NCI-H510A treated with DMSO at 0.1 percent for 48 hours (cell line): ENCODE data around the gene PITPNC1.
"Not testable (repeated sequence)": the region's sequence is repeated elsewhere in the genome, so short reads cannot be mapped to it uniquely, and the experiment has no call there.

Source experiments
- DNase-seq: peaks from one replicate; lab custom pipeline; 2025; lab: John Stamatoyannopoulos, UW

PITPNC1 gene

GRCh38 chr17:67651218-67651579, 274.1 kb downstream of the PITPNC1 start:
- not testable (repeated sequence) for DNase-seq

- DNase-seq: no peak
Observed at GRCh38 chr17:67652433-67652832, 275.4 kb downstream of the PITPNC1 start.

GRCh38 chr17:67655478-67656148, 278.5 kb downstream of the PITPNC1 start:
- no peak for DNase-seq

- DNase-seq: no peak
Observed at GRCh38 chr17:67656494-67657203, 279.6 kb downstream of the PITPNC1 start.

GRCh38 chr17:67657596-67657995, 280.5 kb downstream of the PITPNC1 start:
- DNase-seq: no peak

DNA sequence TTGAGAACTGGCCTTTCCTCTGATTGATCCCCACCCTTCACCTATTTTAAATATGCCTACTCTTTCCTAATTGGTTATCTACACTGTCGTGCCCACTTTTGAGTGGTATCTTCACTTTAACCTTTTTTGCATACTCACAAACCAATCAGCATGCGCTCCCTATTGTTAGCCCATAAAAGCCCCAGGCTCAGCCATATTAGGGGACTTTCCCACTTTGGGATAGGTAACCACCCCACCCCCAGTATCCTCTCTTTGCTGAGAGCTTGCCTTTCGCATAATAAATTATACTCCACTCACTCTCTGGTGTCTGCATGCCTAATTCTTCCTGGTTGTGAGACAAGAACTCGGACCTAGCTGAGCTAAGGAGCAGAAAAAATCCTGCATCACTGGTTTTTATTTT, 281.2 kb downstream of the PITPNC1 start:
- DNase-seq: no peak

DNA sequence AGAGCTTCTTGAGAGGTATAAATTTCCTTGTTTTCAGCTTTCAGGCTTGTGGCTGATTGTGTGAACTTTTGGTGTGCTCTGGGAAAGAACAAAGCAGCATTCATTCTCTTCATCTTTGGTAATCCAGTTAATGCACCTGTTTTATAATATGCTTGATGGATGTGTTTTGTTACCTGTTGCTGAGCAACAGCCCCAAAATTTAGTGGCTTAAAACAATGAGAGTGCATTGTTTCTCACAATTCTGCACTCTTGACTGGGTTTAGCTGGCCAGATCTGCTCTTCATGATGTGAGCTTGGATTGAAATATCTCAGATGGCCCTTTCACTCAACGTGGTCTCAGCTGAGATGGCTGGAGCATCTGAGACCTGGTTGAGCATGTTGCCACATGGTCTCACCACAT, 281.9 kb downstream of the PITPNC1 start:
- DNase-seq: no peak

- DNase-seq: no peak
Observed at GRCh38 chr17:67662712-67663111, 285.6 kb downstream of the PITPNC1 start.

- DNase-seq: no peak
Observed at GRCh38 chr17:67663457-67663856, 286.4 kb downstream of the PITPNC1 start.

- DNase-seq: no peak
Observed at GRCh38 chr17:67666028-67666427, 288.9 kb downstream of the PITPNC1 start.

DNA sequence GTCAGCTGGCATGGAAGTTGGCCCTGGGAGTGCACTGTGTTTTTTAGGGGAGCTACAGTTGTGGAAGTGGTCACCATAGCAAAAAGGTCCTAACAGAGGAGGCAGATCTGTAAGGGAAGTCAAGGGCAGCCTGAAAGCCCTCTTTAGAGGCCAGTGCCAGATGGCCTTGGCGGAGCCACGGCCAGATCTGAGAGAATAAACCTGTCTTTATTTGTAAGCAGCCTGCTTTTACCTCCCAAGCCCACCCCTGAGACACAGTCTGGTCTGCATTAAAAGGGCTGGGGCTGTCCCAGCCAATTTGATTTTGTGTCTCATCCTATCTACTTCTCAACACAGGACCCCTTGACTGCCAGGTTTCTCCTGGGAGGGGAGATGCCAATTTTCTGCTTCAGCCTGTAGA, 289.6 kb downstream of the PITPNC1 start:
- DNase-seq: no peak

- peak; percentile 82 for DNase-seq
Observed at GRCh38 chr17:67671493-67671892, 294.4 kb downstream of the PITPNC1 start.

DNA sequence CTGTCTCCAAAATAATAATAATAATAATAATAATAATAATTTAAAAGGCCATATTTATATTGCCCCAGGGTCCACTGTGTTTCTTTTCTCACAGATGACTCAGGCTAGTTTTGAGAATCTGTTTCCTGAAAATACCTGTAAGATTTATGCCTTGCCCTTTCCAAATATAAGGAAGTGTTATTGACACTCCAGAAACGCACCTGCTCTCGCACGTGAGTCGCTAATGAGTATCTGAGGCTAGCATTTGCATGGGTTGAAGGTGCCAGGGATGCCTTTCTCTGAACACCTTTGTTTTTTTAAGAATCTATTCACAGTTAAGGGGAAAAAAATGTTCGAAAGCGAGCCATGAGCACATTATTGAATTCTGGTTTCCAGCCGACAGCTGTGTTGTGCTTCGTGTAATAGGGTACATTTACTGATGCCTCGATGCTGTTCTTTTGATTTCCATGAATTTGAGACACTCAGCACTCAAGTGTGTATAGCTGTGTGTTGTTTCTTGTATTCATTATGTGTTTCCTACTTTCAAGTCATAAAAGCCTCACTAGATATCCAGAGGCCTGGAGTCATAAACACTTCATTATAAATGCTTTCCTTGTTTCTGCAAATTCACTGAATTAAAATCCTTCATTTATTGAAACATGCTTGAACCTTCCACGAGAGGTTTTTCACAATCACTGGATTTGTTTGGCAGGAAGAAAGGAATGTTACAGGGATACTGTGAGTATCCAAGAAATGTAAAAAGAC, 295.7 kb downstream of the PITPNC1 start:
- peak; percentile 79 for DNase-seq

GRCh38 chr17:67675481-67675880, 298.4 kb downstream of the PITPNC1 start:
- DNase-seq: peak; percentile 8

DNA sequence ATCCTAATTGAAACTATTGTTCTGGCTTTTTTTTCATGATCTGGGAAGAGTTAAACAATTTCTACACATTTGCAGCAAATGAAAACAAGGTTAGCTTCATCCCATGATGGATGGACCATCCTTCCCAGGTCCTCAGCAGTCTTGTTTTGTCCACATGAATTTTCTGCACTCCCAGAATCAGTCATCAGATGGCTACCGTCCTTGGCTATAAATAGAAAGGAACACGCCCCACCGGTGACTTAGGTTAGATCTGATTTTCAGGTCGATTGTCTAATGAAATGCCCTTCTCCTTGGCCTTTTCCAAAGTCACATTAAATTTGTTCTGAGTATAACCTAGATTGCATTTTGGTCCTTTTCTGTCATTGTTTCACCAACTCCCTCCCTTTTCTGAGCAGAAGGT, 299.2 kb downstream of the PITPNC1 start:
- no peak for DNase-seq

- DNase-seq: no peak
Observed at GRCh38 chr17:67678414-67678813, 301.3 kb downstream of the PITPNC1 start.

GRCh38 chr17:67679225-67679624, 302.1 kb downstream of the PITPNC1 start:
- DNase-seq: no peak

GRCh38 chr17:67679721-67680120, 302.6 kb downstream of the PITPNC1 start:
- no peak for DNase-seq

DNA sequence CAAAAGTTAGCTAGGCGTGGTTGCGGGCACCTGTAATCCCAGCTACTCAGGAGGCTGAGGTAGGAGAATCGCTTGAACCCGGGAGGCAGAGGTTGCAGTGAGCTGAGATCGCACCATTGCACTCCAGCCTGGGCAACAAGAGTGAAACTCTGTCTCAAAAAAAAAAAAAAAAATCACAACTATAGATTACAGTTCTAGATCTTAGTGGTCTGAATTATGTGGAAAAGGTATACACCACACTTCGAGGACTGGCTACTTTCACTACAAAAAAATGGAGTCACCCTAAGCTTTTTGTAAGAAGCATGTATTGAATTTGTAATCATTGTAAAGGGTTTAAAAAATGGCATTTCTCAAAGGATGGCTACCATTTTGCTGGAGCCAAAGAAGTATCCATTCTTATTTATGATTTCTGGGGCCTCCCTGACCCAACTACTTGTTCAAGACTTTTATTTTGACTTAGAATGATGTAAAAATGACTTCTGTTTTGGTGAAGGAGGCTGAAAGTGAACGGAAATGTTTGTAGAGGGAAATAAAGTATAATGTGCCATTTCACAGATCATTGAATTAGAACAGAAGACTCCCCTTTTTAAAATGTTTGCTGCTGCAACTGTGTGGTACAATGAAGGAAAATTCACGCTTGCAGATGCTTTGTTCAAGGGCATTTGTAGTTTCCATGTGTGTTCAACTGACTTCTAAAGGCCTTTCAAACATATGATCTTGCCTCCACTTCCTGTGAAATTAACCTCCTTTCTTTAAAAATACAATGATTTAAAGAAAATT, 303.6 kb downstream of the PITPNC1 start:
- DNase-seq: no peak

DNA sequence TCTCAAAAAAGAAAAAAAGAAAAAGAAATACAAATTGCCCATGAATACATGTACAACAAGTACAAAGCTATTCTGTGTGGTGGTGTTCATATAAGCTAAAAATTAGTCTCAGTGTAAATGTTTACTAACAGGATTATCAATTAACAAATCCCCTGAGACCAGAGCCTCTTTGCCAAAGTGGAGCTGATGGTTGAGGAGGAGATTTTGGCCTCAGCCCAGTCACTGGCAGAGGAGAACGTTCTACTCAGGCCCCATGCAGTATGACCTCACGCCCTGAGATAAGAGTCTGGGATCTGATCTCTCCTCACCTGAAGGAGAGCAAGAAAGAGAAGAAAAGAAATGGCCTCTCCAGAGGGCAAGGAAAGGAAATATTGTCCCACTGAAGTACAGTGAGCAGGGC, 305.1 kb downstream of the PITPNC1 start:
- no peak for DNase-seq

DNA sequence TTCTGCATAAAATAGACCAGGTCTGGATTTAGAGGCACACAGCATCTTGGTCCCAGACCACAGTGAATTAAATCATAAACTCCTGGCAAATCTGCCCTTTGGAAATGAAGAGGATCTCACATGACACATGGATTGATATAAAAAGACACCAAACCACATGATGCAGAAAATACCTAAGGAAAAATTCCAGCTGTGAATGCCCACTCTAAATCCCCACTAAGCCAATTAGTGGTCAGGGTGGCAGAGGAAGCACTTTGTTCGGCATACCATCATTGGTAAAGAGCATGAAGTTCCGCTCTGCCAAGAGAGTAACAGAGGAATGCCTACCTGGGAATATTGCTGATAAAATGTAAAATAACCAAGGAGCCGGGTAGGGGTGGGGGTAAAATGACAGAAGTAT, 308.3 kb downstream of the PITPNC1 start:
- no peak for DNase-seq

DNA sequence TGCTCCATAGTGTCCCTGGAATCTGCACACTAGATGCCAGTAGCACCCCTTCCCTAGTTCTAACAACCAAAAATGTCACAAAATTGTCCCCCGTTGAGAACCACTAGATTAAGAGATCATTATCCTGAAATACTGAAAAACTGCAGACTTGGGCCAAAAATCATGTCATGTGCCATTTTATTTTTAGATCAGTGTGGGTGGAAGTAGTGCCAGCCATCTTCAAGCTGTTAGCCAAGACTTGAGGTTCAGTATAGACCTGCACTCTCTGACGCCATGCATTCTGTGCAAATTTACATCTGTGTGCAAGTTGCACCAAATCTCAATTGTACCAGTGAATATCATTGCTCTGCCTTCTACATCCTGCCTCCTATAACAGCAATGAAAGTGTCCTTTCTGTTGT, 309.2 kb downstream of the PITPNC1 start:
- no peak for DNase-seq
